Keratinocyte (primary cell): Measurements from ENCODE around the gene CYP46A1. TPM values are rescaled to one million over a fixed set of nuclear protein-coding genes. Genes with fewer than 3 reads are reported as not detected.

Source experiments
- DNase-seq: peaks from one replicate; pipeline ENCODE4 v3.0.0-alpha.2; 2011; ENCODE audit warnings: low read depth, missing footprints, low spot score
- FAIRE-seq: peaks from 2 replicates; lab custom pipeline; 2011; peaks lifted over from hg19 to GRCh38; lab: Jason Lieb, UNC
- H2AFZ ChIP-seq: 2 replicates; pipeline ENCODE4 v1.6.0; 2012; ENCODE audit warnings: low read length, control low read depth, inconsistent platforms; ENCODE audit not compliant: control insufficient read depth
- H3K27ac ChIP-seq: 2 replicates; pipeline ENCODE4 v1.5.1; 2011; ENCODE audit warnings: low read length; ENCODE audit not compliant: control insufficient read depth, insufficient read depth
- H3K27me3 ChIP-seq: 3 replicates; pipeline ENCODE4 v1.6.0; 2011; ENCODE audit warnings: low read length; ENCODE audit not compliant: control insufficient read depth, insufficient read depth; ENCODE audit errors: extremely low read depth
- H3K36me3 ChIP-seq, 2 experiments: 2 replicates in 1 of 2; 3 replicates in 1 of 2; pipeline ENCODE4 v1.5.1; 2011; ENCODE audit warnings: low read length in 2 of 2, mild to moderate bottlenecking in 1 of 2; ENCODE audit not compliant: control insufficient read depth in 2 of 2, insufficient read depth in 2 of 2; ENCODE audit errors: extremely low read depth in 1 of 2
- H3K4me1 ChIP-seq: 3 replicates; pipeline ENCODE4 v1.5.1; 2011; ENCODE audit warnings: low read length; ENCODE audit not compliant: control insufficient read depth, insufficient read depth; ENCODE audit errors: extremely low read depth
- H3K4me2 ChIP-seq: 3 replicates; pipeline ENCODE4 v1.6.0; 2011; ENCODE audit warnings: low read depth, low read length; ENCODE audit not compliant: control insufficient read depth, insufficient read depth; ENCODE audit errors: extremely low read depth
- H3K4me3 ChIP-seq, 3 experiments: fragments of 200-600 bp in 1 of 3; sonication (generic) in 1 of 3; 2 replicates in 2 of 3; 3 replicates in 1 of 3; pipeline ENCODE4 v1.5.1; 2011 to 2016; ENCODE audit warnings: low read length in 3 of 3, mild to moderate bottlenecking in 3 of 3, control low read depth in 2 of 3, inconsistent platforms in 1 of 3, low read depth in 1 of 3, mixed read lengths in 1 of 3, mixed run types in 1 of 3, moderate library complexity in 1 of 3; ENCODE audit not compliant: control insufficient read depth in 2 of 3, insufficient read depth in 2 of 3; ENCODE audit errors: extremely low read depth in 1 of 3
- H3K79me2 ChIP-seq: 2 replicates; pipeline ENCODE4 v1.6.0; 2012; ENCODE audit warnings: low read length; ENCODE audit not compliant: control insufficient read depth, insufficient read depth
- H3K9ac ChIP-seq: 3 replicates; pipeline ENCODE4 v1.6.0; 2011; ENCODE audit warnings: low read length; ENCODE audit not compliant: control insufficient read depth, insufficient read depth; ENCODE audit errors: extremely low read depth
- H3K9me1 ChIP-seq: 3 replicates; pipeline ENCODE4 v1.6.0; 2011; ENCODE audit warnings: low read length; ENCODE audit not compliant: control insufficient read depth, insufficient read depth; ENCODE audit errors: extremely low read depth
- H3K9me3 ChIP-seq: 2 replicates; pipeline ENCODE4 v1.5.1; 2012; ENCODE audit warnings: low read depth, low read length; ENCODE audit not compliant: control insufficient read depth
- H4K20me1 ChIP-seq: 3 replicates; pipeline ENCODE4 v1.6.0; 2011; ENCODE audit warnings: low read length; ENCODE audit not compliant: control insufficient read depth, insufficient read depth; ENCODE audit errors: extremely low read depth
- CTCF ChIP-seq, 3 experiments: IDR thresholded peaks in 1 of 3; conservative IDR thresholded peaks in 1 of 3; optimal IDR thresholded peaks in 1 of 3; 2 replicates in 2 of 3; 3 replicates in 1 of 3; pipeline versions ENCODE3 to v1.5.1; 2011; ENCODE audit warnings: low read length in 3 of 3, mild to moderate bottlenecking in 3 of 3, moderate library complexity in 2 of 3, control low read depth in 1 of 3, inconsistent platforms in 1 of 3; ENCODE audit not compliant: insufficient read depth in 2 of 3; ENCODE audit errors: extremely low read depth in 1 of 3
- EZH2 ChIP-seq: IDR thresholded peaks from one replicate; pipeline ENCODE4 v1.6.1; 2012; ENCODE audit warnings: inconsistent platforms, mild to moderate bottlenecking, low read length, moderate library complexity
- dilution Hi-C: fragments of 300-500 bp; cut with MboI; formaldehyde crosslinking; loops from one replicate; pipeline ENCODE4 v1.7.0; 2020; ENCODE audit warnings: low sequenced_read_pairs; ENCODE audit not compliant: extremely low pct_ligation_motif_present
- polyA plus RNA-seq, 5 experiments: library from polyadenylated mRNA; depleted of rRNA in 3 of 5; stranded (reverse) in 3 of 5; stranded (forward) in 1 of 5; unstranded in 1 of 5; fragments of >200 nt; gene quantifications; 1 replicate in 1 of 5; 2 replicates in 3 of 5; 3 replicates in 1 of 5; pipeline versions ENCODE4 v1.2.1 to v1.2.3, GENCODE V29; 2011 to 2012; ENCODE audit warnings: missing spikeins in 2 of 5, low read depth in 1 of 5, low replicate concordance in 1 of 5

The CYP46A1 gene
- polyA plus RNA-seq, 1 donor (not counting 4 experiments of a cell fraction or from before 2014, with no cell fraction given) = 0.01 TPM

GRCh38 chr14:99748529-99748928 is 64.4 kb downstream of the CYP46A1 start:
- no peak for FAIRE-seq
- H3K9ac ChIP-seq = no peak overlapping the region

DNA sequence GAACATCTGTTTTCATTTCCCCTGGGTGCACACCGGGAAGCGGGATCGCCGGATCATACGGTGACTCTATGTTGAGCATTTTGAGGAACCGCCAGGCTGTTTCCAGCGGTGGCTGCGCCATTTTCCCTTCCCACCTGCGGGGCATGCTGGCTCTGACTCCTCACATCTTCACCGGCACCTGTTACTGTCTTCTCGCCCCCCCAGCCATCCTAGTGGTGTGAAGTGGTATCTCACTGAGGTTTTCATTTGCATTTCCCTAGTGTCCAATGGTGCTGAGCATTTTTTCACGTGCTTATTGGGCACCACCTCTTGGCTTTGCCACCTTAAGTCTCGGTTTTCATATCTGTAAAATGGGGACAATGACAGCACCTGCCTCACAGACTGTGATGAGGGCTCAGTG is 65.0 kb downstream of the CYP46A1 start:
- Histone ChIP-seq H4K20me1 (no peaks in the 10 kb centered on the region), H3K27ac (no peak overlapping the region), H2AFZ (no peak overlapping the region), H3K27me3 (peaks cover 9% of the 10 kb centered on the region), H3K36me3 (no peaks in the 10 kb centered on the region), H3K9me1 (no peaks in the 10 kb centered on the region), H3K9ac (no peak overlapping the region), H3K4me1 (peaks cover 42% of the 10 kb centered on the region), H3K4me3 (no peak overlapping the region), H3K4me2 (no peak overlapping the region), H3K9me3 (no peaks in the 10 kb centered on the region), H3K79me2 (no peaks in the 10 kb centered on the region)
- FAIRE-seq = no peak
- dilution Hi-C loops = no loop called here
- no peak for DNase-seq
- TF ChIP-seq EZH2 (no peak), CTCF (optimal IDR thresholded peaks at IDR 0.05 in 1 of 3, IDR thresholded peaks at IDR 0.05 in 1 of 3, conservative IDR thresholded peaks at IDR 0.05 in 1 of 3; ENCODE audit: extremely low read depth in 1 of 3, insufficient read depth in 2 of 3, low read length in 3 of 3) (peak in 2 of 3 experiments; percentile 15 to 28)

More at GRCh38 chr14:99748529-99748928, 64.4 kb downstream of the CYP46A1 start:
- Histone ChIP-seq H3K4me2 (no peak overlapping the region), H3K4me3 (no peak overlapping the region), H3K27me3 (peaks cover 9% of the 10 kb centered on the region), H3K79me2 (no peaks in the 10 kb centered on the region), H3K9me3 (no peaks in the 10 kb centered on the region), H3K36me3 (no peaks in the 10 kb centered on the region), H4K20me1 (no peaks in the 10 kb centered on the region), H3K27ac (no peak overlapping the region), H3K9me1 (no peaks in the 10 kb centered on the region), H3K4me1 (peaks cover 37% of the 10 kb centered on the region), H2AFZ (no peak overlapping the region)
- DNase-seq = no peak
- TF ChIP-seq EZH2 (no peak), CTCF (optimal IDR thresholded peaks at IDR 0.05 in 1 of 3, IDR thresholded peaks at IDR 0.05 in 1 of 3, conservative IDR thresholded peaks at IDR 0.05 in 1 of 3; ENCODE audit: extremely low read depth in 1 of 3, insufficient read depth in 2 of 3, low read length in 3 of 3) (no peak)
- dilution Hi-C loops = no loop called here
